IMR-90 (cell line): ENCODE measurements around the gene GPR153. TPM values are rescaled to one million over a fixed set of nuclear protein-coding genes. Genes with fewer than 3 reads are reported as not detected.

Experiments
- ATAC-seq: fragments of 200-7000 bp; cut with Tn5 transposase; 2 replicates; pipeline ENCODE4 v1.9.1; 2020; ENCODE audit warnings: low read depth, mild to moderate bottlenecking, moderate library complexity
- BruUV-seq: library from RNA; stranded (reverse); fragments of 400-500 nt; replicated peaks from 2 replicates; lab custom pipeline; 2021; lab: Mats Ljungman, UMichigan
- CTCF ChIA-PET: fragments of 300-600 bp; formaldehyde crosslinking; extraction: SDS; loops from one replicate; lab custom pipeline; 2021; ENCODE audit warnings: antibody characterized with exemption; lab: Yijun Ruan, JAX
- POLR2A ChIA-PET: fragments of 300-600 bp; sonication (Branson Sonifier 250); formaldehyde crosslinking; loops from one replicate; lab custom pipeline; 2022; ENCODE audit warnings: antibody characterized with exemption; ENCODE audit not compliant: unreplicated experiment; lab: Charles Lee
- DNase-seq: peaks from one replicate; pipeline ENCODE4 v3.0.0; 2013
- H2AFZ ChIP-seq: replicated peaks from 2 replicates; pipeline ENCODE3; 2013; ENCODE audit warnings: low read length, mild to moderate bottlenecking; ENCODE audit not compliant: poor library complexity
- H2AK5ac ChIP-seq: 2 replicates; pipeline ENCODE4 v1.6.1; 2013; ENCODE audit warnings: low read depth, low read length, inconsistent platforms
- H2AK9ac ChIP-seq: replicated peaks from 2 replicates; pipeline ENCODE3; 2013; ENCODE audit warnings: mild to moderate bottlenecking, low read depth, low read length, moderate library complexity; ENCODE audit not compliant: poor library complexity
- H2BK120ac ChIP-seq: 2 replicates; pipeline ENCODE4 v1.6.1; 2013; ENCODE audit warnings: low read depth, low read length, inconsistent platforms
- H2BK15ac ChIP-seq: 3 replicates; pipeline ENCODE4 v1.6.1; 2013; ENCODE audit warnings: low read depth, low read length, inconsistent platforms
- H2BK20ac ChIP-seq: 2 replicates; pipeline ENCODE4 v1.6.1; 2013; ENCODE audit warnings: low read depth, mild to moderate bottlenecking, inconsistent platforms, low read length, moderate library complexity
- H2BK5ac ChIP-seq: 2 replicates; pipeline ENCODE4 v1.6.1; 2013; ENCODE audit warnings: mild to moderate bottlenecking, low read depth, low read length, inconsistent platforms; ENCODE audit not compliant: poor library complexity, severe bottlenecking
- H3K14ac ChIP-seq: replicated peaks from 2 replicates; pipeline ENCODE4 v1.6.1; 2013; ENCODE audit warnings: low read depth, low read length, inconsistent platforms
- H3K18ac ChIP-seq: 2 replicates; pipeline ENCODE4 v1.6.1; 2013; ENCODE audit warnings: low read depth, low read length, control low read depth
- H3K23ac ChIP-seq: 2 replicates; pipeline ENCODE4 v1.6.1; 2013; ENCODE audit warnings: low read depth, low read length, inconsistent platforms
- H3K27ac ChIP-seq: 2 replicates; pipeline ENCODE4 v1.5.1; 2013; ENCODE audit warnings: mild to moderate bottlenecking, control low read depth, low read length; ENCODE audit not compliant: insufficient read depth
- H3K27me3 ChIP-seq: 2 replicates; pipeline ENCODE4 v1.6.1; 2013; ENCODE audit warnings: low read length; ENCODE audit not compliant: control insufficient read depth, insufficient read depth
- H3K36me3 ChIP-seq: 2 replicates; pipeline ENCODE4 v1.6.1; 2013; ENCODE audit warnings: low read length, mixed read lengths; ENCODE audit not compliant: control insufficient read depth, insufficient read depth
- H3K4ac ChIP-seq: 2 replicates; pipeline ENCODE4 v1.6.1; 2013; ENCODE audit warnings: low read depth, low read length, inconsistent platforms
- H3K4me1 ChIP-seq: 2 replicates; pipeline ENCODE4 v1.6.1; 2013; ENCODE audit warnings: low read length, mixed read lengths; ENCODE audit not compliant: control insufficient read depth, insufficient read depth
- H3K4me2 ChIP-seq: 2 replicates; pipeline ENCODE4 v1.6.1; 2013; ENCODE audit warnings: low read depth, mild to moderate bottlenecking, control low read depth, low read length, moderate library complexity
- H3K4me3 ChIP-seq: 2 replicates; pipeline ENCODE4 v1.5.1; 2013; ENCODE audit warnings: low read depth, mild to moderate bottlenecking, control low read depth, low read length, moderate library complexity; ENCODE audit not compliant: insufficient read depth
- H3K56ac ChIP-seq: 2 replicates; pipeline ENCODE4 v1.6.1; 2013; ENCODE audit warnings: low read length, inconsistent platforms; ENCODE audit not compliant: insufficient read depth; ENCODE audit errors: extremely low read depth
- H3K79me1 ChIP-seq, 2 experiments: 2 replicates each; pipeline ENCODE4 v1.6.1; 2013; ENCODE audit warnings: low read length in 2 of 2, inconsistent platforms in 1 of 2, low read depth in 1 of 2
- H3K9ac ChIP-seq: 2 replicates; pipeline ENCODE4 v1.6.1; 2013; ENCODE audit warnings: low read depth, low read length, control low read depth
- H3K9me1 ChIP-seq: 2 replicates; pipeline ENCODE4 v1.6.1; 2013; ENCODE audit warnings: low read length, inconsistent platforms; ENCODE audit not compliant: insufficient read depth
- H3K9me3 ChIP-seq: 2 replicates; pipeline ENCODE4 v1.6.1; 2013; ENCODE audit warnings: low read length; ENCODE audit not compliant: control insufficient read depth, insufficient read depth
- H4K20me1 ChIP-seq: 2 replicates; pipeline ENCODE4 v1.6.1; 2013; ENCODE audit warnings: low read length, inconsistent platforms; ENCODE audit not compliant: insufficient read depth
- H4K5ac ChIP-seq: 2 replicates; pipeline ENCODE4 v1.6.1; 2013; ENCODE audit warnings: mild to moderate bottlenecking, low read depth, low read length, control low read depth
- H4K8ac ChIP-seq, 2 experiments: 2 replicates each; pipeline ENCODE4 v1.6.1; 2013; ENCODE audit warnings: low read depth in 2 of 2, low read length in 2 of 2, control low read depth in 1 of 2, inconsistent platforms in 1 of 2
- H4K91ac ChIP-seq: 2 replicates; pipeline ENCODE4 v1.6.1; 2013; ENCODE audit warnings: low read depth, low read length, inconsistent platforms; ENCODE audit not compliant: insufficient read depth
- BHLHE40 ChIP-seq: fragments of 150-350 bp; IDR thresholded peaks from 2 replicates; pipeline ENCODE4 v1.6.1; 2016; ENCODE audit warnings: mild to moderate bottlenecking, low read depth, low read length
- FOS ChIP-seq: fragments of 150-350 bp; IDR thresholded peaks from 2 replicates; pipeline ENCODE4 v1.6.1; 2016; ENCODE audit warnings: low read depth, low read length
- MAFK ChIP-seq: IDR thresholded peaks from 2 replicates; pipeline ENCODE4 v1.6.1; 2012; ENCODE audit warnings: low read depth, low read length, improper control_type of control experiment
- MXI1 ChIP-seq: IDR thresholded peaks from 2 replicates; pipeline ENCODE4 v1.6.1; 2012; ENCODE audit warnings: low read depth, mild to moderate bottlenecking, low read length, moderate library complexity, borderline replicate concordance
- NFE2L2 ChIP-seq: fragments of 150-350 bp; IDR thresholded peaks from 2 replicates; pipeline ENCODE4 v1.6.1; 2016; ENCODE audit warnings: low read depth, mild to moderate bottlenecking, low read length
- POLR2A ChIP-seq: IDR thresholded peaks from 2 replicates; pipeline ENCODE4 v1.6.1; 2012; ENCODE audit warnings: mild to moderate bottlenecking, low read depth, low read length
- RAD21 ChIP-seq: IDR thresholded peaks from 2 replicates; pipeline ENCODE4 v1.6.1; 2012; ENCODE audit warnings: low read length, improper control_type of control experiment
- SMC3 ChIP-seq: fragments of 150-350 bp; IDR thresholded peaks from 2 replicates; pipeline ENCODE4 v1.6.1; 2016; ENCODE audit warnings: low read depth, mild to moderate bottlenecking, antibody characterized with exemption, low read length, moderate library complexity
- WGBS, 2 experiments: methylation state at CpG; one replicate each; pipeline versions ENCODE4 v1.1.5 to v1.1.7; 2013; ENCODE audit warnings: missing lambda C conversion rate in 2 of 2; ENCODE audit not compliant: insufficient read length in 1 of 2; ENCODE audit errors: extremely low coverage in 2 of 2; 5-methylcytosine and 5-hydroxymethylcytosine counted together
- dilution Hi-C: fragments of 300-500 bp; cut with HindIII; formaldehyde crosslinking; loops from one replicate; pipeline ENCODE4 v1.14.3; 2018; ENCODE audit warnings: low sequenced_read_pairs; ENCODE audit not compliant: unreplicated experiment
- in situ Hi-C: fragments of 300-500 bp; cut with MboI; formaldehyde crosslinking; loops from 3 replicates; pipeline ENCODE4 v1.14.3; 2019; ENCODE audit warnings: low sequenced_read_pairs, inconsistent platforms, mixed read lengths
- intact Hi-C: fragments of 100-400 bp; cut with micrococcal nuclease; formaldehyde crosslinking; loops from 2 replicates; pipeline ENCODE4 v1.10.0; 2022
- polyA plus RNA-seq, 3 experiments: library from polyadenylated mRNA; depleted of rRNA; stranded (reverse); fragments of >200 nt; gene quantifications; 2 replicates each; pipeline ENCODE4 v1.2.3, GENCODE V29; 2012; ENCODE audit warnings: low replicate concordance in 1 of 3
- total RNA-seq: library from RNA; depleted of rRNA; stranded (reverse); fragments of >200 nt; gene quantifications from 2 replicates; pipeline ENCODE4 v1.2.3, GENCODE V29; 2012
- TF ChIP-seq, protein P1 (sequence below): fragments of 150-350 bp; IDR thresholded peaks from 2 replicates; pipeline ENCODE4 v1.6.1; 2017; ENCODE audit warnings: mild to moderate bottlenecking, antibody characterized with exemption, low read length, low read depth
- TF ChIP-seq, protein P2 (sequence below): conservative IDR thresholded peaks from 2 replicates; pipeline ENCODE4 v1.5.1; 2012; ENCODE audit warnings: mild to moderate bottlenecking, low read depth, low read length, improper control_type of control experiment
- TF ChIP-seq, protein P3 (sequence below): fragments of 150-350 bp; IDR thresholded peaks from 2 replicates; pipeline ENCODE4 v1.6.1; 2016; ENCODE audit warnings: low read depth, mild to moderate bottlenecking, low read length, moderate library complexity, borderline replicate concordance

The GPR153 gene
- total and polyA plus RNA-seq, 2 of the 4 experiments (the other 2 are of a cell fraction): 1.8 to 5.2 TPM

DNA sequence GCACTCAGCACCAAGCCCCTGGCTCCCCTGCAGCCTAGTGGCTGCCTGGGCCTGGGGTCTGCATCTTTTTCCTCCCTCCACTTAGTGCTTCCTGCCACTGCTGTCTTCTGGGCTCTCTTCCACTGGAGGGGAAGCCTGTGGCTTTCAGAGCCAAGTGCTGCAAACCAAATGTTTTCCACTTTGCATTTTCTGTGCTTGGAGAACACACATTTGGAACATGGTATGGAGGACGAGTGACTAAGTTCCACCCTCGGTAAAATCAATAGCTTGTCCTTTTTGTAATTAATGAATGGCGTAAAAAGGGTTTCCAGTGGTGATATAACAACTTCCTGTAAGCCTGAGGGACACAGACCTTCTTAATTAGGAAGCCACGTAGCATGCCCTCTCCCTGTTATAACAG lies 10.1 kb upstream of the GPR153 start:
- Histone ChIP-seq H3K9me3 (no peaks in the 10 kb centered on the region), H2BK120ac (no peak overlapping the region), H3K9me1 (peaks cover 10% of the 10 kb centered on the region; the same call in 1 of the 2 replicates), H3K27me3 (no peaks in the 10 kb centered on the region), H3K4me3 (no peak overlapping the region), H4K20me1 (peaks cover 8% of the 10 kb centered on the region), H2BK5ac (no peak overlapping the region), H4K5ac (no peak overlapping the region), H2BK15ac (no peak overlapping the region), H3K9ac (no peak overlapping the region), H3K4me2 (no peak overlapping the region), H2BK20ac (no peak overlapping the region), H3K4ac (no peak overlapping the region), H2AK5ac (no peak overlapping the region), H3K27ac (no peak overlapping the region), H3K79me1 (peaks cover 0 to 21% of the 10 kb centered on the region in 2 experiments; a peak in 2 of 4 replicates), H4K91ac (no peak overlapping the region), H4K8ac (no peak overlapping the region), H3K14ac (no peak overlapping the region), H3K18ac (no peak overlapping the region), H3K4me1 (peaks cover 19% of the 10 kb centered on the region), H2AK9ac (no peak overlapping the region), H3K23ac (no peak overlapping the region), H2AFZ (no peak overlapping the region), H3K36me3 (no peaks in the 10 kb centered on the region), H3K56ac (no peak overlapping the region)
- ChIA-PET CTCF (no interaction called here), POLR2A (no interaction called here)
- DNase-seq (no peak), ATAC-seq (no peak)
- WGBS, 2 experiments: no CpG with 5 or more reads among the region's 4 CpGs
- in situ Hi-C loops (no loop called here), intact Hi-C loops (no loop called here), dilution Hi-C loops (no loop called here)
- TF ChIP-seq MAFK: no peak
- no peak for TF ChIP-seq MXI1
- TF ChIP-seq, protein P1, sequence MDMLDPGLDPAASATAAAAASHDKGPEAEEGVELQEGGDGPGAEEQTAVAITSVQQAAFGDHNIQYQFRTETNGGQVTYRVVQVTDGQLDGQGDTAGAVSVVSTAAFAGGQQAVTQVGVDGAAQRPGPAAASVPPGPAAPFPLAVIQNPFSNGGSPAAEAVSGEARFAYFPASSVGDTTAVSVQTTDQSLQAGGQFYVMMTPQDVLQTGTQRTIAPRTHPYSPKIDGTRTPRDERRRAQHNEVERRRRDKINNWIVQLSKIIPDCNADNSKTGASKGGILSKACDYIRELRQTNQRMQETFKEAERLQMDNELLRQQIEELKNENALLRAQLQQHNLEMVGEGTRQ: no peak
- no peak for TF ChIP-seq NFE2L2
- TF ChIP-seq, protein P2, sequence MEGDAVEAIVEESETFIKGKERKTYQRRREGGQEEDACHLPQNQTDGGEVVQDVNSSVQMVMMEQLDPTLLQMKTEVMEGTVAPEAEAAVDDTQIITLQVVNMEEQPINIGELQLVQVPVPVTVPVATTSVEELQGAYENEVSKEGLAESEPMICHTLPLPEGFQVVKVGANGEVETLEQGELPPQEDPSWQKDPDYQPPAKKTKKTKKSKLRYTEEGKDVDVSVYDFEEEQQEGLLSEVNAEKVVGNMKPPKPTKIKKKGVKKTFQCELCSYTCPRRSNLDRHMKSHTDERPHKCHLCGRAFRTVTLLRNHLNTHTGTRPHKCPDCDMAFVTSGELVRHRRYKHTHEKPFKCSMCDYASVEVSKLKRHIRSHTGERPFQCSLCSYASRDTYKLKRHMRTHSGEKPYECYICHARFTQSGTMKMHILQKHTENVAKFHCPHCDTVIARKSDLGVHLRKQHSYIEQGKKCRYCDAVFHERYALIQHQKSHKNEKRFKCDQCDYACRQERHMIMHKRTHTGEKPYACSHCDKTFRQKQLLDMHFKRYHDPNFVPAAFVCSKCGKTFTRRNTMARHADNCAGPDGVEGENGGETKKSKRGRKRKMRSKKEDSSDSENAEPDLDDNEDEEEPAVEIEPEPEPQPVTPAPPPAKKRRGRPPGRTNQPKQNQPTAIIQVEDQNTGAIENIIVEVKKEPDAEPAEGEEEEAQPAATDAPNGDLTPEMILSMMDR: no peak
- TF ChIP-seq POLR2A: no peak
- TF ChIP-seq FOS: no peak
- TF ChIP-seq, protein P3, sequence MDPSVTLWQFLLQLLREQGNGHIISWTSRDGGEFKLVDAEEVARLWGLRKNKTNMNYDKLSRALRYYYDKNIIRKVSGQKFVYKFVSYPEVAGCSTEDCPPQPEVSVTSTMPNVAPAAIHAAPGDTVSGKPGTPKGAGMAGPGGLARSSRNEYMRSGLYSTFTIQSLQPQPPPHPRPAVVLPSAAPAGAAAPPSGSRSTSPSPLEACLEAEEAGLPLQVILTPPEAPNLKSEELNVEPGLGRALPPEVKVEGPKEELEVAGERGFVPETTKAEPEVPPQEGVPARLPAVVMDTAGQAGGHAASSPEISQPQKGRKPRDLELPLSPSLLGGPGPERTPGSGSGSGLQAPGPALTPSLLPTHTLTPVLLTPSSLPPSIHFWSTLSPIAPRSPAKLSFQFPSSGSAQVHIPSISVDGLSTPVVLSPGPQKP: no peak
- no peak for TF ChIP-seq SMC3
- TF ChIP-seq RAD21: no peak
- TF ChIP-seq BHLHE40: no peak
- BruUV-seq: no TSS peak
